ENCODE measurements around the gene DCAF4L1.

DCAF4L1 gene

GRCh38 chr4:42018451-42018850 is 36.9 kb downstream of the DCAF4L1 start:
- DNase-seq (ENCODE audit: low read depth in 1 of 2, low spot score in 1 of 2): no peak
- Histone ChIP-seq H3K27me3 (ENCODE audit: insufficient read depth, poor library complexity, severe bottlenecking) (no peaks in the 10 kb centered on the region), H3K27ac (replicated peaks) (no peak overlapping the region), H3K4me3 (replicated peaks; ENCODE audit: insufficient read depth, low read length) (no peak overlapping the region)
- no peak for TF ChIP-seq REST (IDR thresholded peaks at IDR 0.05; ENCODE audit: insufficient replicate concordance, low read depth)
- no peak for TF ChIP-seq POLR2AphosphoS5 (IDR thresholded peaks at IDR 0.05; ENCODE audit: low read depth)
- TF ChIP-seq GABPA (IDR thresholded peaks at IDR 0.05; ENCODE audit: low read depth): no peak
- TF ChIP-seq CTCF (IDR thresholded peaks at IDR 0.05; ENCODE audit: insufficient read depth, low read length): no peak
- TF ChIP-seq SPI1 (IDR thresholded peaks at IDR 0.05; ENCODE audit: borderline replicate concordance, low read depth): no peak
